Stimulated activated CD4-positive, alpha-beta T cell treated with anti-CD3 and anti-CD28 coated beads, Interleukin-15, amount 100 ng/mL, for 48 hours (primary cell): Measurements from ENCODE around the gene APIP.

ENCODE experiments used
- DNase-seq, 2 donors: peaks; one replicate each; pipeline ENCODE4 v3.0.0-alpha.2; 2020; ENCODE audit warnings: low read depth in 2 of 2

Gene APIP

GRCh38 chr11:34840736-34841386 lies 75.3 kb downstream of the APIP start:
- DNase-seq, result no peak

GRCh38 chr11:34839969-34840368 lies 76.2 kb downstream of the APIP start:
- DNase-seq, result no peak

- no peak for DNase-seq
Measured at GRCh38 chr11:34836958-34837856, 79.0 kb downstream of the APIP start.

GRCh38 chr11:34833602-34834001 lies 82.6 kb downstream of the APIP start:
- no peak for DNase-seq
